ENCODE measurements around the gene VWA8. TPM values are rescaled to one million over a fixed set of nuclear protein-coding genes. Genes with fewer than 3 reads are reported as not detected.

Gene VWA8
- polyA plus RNA-seq, 1 of the 3 experiments (the other 2 are of a cell fraction), result 5.5 TPM

GRCh38 chr13:41595298-41595697 is 365.6 kb downstream of the VWA8 start (continued):
- TF ChIP-seq CTCF (IDR thresholded peaks at IDR 0.05) (no peak), EZH2phosphoT487 (IDR thresholded peaks at IDR 0.05; ENCODE audit: borderline replicate concordance, low read depth) (no peak), IRF3 (IDR thresholded peaks at IDR 0.05; ENCODE audit: low read depth, low read length) (no peak)

- TF ChIP-seq FOXJ3 (CRISPR knock-in tag; IDR thresholded peaks at IDR 0.05) (no peak), TAF1 (IDR thresholded peaks at IDR 0.05; ENCODE audit: borderline replicate concordance, low read depth, low read length) (no peak), NRF1 (IDR thresholded peaks at IDR 0.05; ENCODE audit: low read depth, low read length) (no peak), MEF2A (IDR thresholded peaks at IDR 0.05; ENCODE audit: borderline replicate concordance, low read depth) (no peak), RCOR1 (IDR thresholded peaks at IDR 0.05; ENCODE audit: low read length) (no peak), YY1 (IDR thresholded peaks at IDR 0.05; ENCODE audit: low read depth) (no peak)
- Histone ChIP-seq H3K4me3 (ENCODE audit: low read depth in 2 of 2, low read length in 1 of 2) (no peak overlapping the region), H3K9me3 (no peaks in the 10 kb centered on the region), H3K9me2 (no peaks in the 10 kb centered on the region), H3K4me2 (no peak overlapping the region), H3K4me1 (ENCODE audit: control insufficient read depth in 1 of 2, insufficient read depth in 2 of 2, low read depth in 1 of 2, low read length in 1 of 2) (no peaks in the 10 kb centered on the region), H3K27ac (ENCODE audit: low read depth in 2 of 2, low read length in 1 of 2) (no peak overlapping the region), H2AFZ (ENCODE audit: low read depth) (no peak overlapping the region), H3K79me2 (ENCODE audit: insufficient read depth) (no peaks in the 10 kb centered on the region), H3F3A (replicated peaks; ENCODE audit: insufficient read depth) (peaks cover 4% of the 10 kb centered on the region), H3K9ac (no peak overlapping the region), H4K20me1 (ENCODE audit: insufficient read depth) (no peaks in the 10 kb centered on the region), H3K27me3 (ENCODE audit: insufficient read depth) (no peaks in the 10 kb centered on the region), H3K36me3 (replicated peaks in 1 of 2; ENCODE audit: control insufficient read depth in 1 of 2, insufficient read depth in 2 of 2, low read length in 1 of 2) (peaks cover 0 to 3% of the 10 kb centered on the region in 2 experiments)
- POLR2A ChIA-PET, result no interaction called here
- 95% methylated on average over 3 of the region's 3 CpGs for WGBS (ENCODE audit: low lambda C conversion rate)
- no peak for DNase-seq
- CTCF ChIA-PET, result no interaction called here
Measured at GRCh38 chr13:41590643-41591042, 370.3 kb downstream of the VWA8 start.

- DNase-seq, result no peak
- H3K4me2 ChIP-seq, result no peak overlapping the region
- H3K9ac ChIP-seq, result no peak overlapping the region
- peaks cover 0 to 3% of the 10 kb centered on the region in 2 experiments for H3K36me3 ChIP-seq (replicated peaks in 1 of 2; ENCODE audit: control insufficient read depth in 1 of 2, insufficient read depth in 2 of 2, low read length in 1 of 2)
- H3K4me3 ChIP-seq (ENCODE audit: low read depth in 2 of 2, low read length in 1 of 2), result no peak overlapping the region
- no peaks in the 10 kb centered on the region for H4K20me1 ChIP-seq (ENCODE audit: insufficient read depth)
- no peak overlapping the region for H2AFZ ChIP-seq (ENCODE audit: low read depth)
- no peaks in the 10 kb centered on the region for H3K9me2 ChIP-seq
- H3K9me3 ChIP-seq, result no peaks in the 10 kb centered on the region
- no peaks in the 10 kb centered on the region for H3K4me1 ChIP-seq (ENCODE audit: control insufficient read depth in 1 of 2, insufficient read depth in 2 of 2, low read depth in 1 of 2, low read length in 1 of 2)
- H3K79me2 ChIP-seq (ENCODE audit: insufficient read depth), result no peaks in the 10 kb centered on the region
- H3K27ac ChIP-seq (ENCODE audit: low read depth in 2 of 2, low read length in 1 of 2), result no peak overlapping the region
- H3K27me3 ChIP-seq (ENCODE audit: insufficient read depth), result no peaks in the 10 kb centered on the region
- CTCF ChIA-PET, result no interaction called here
- H3F3A ChIP-seq (replicated peaks; ENCODE audit: insufficient read depth), result peaks cover 4% of the 10 kb centered on the region
- POLR2A ChIA-PET, result no interaction called here
- TF ChIP-seq MEF2A (IDR thresholded peaks at IDR 0.05; ENCODE audit: borderline replicate concordance, low read depth), result no peak
- no peak for TF ChIP-seq JUND (IDR thresholded peaks at IDR 0.05)
- no peak for TF ChIP-seq FOXM1 (IDR thresholded peaks at IDR 0.05; ENCODE audit: low read depth)
- no peak for TF ChIP-seq GATA2 (CRISPR knock-in tag; IDR thresholded peaks at IDR 0.05)
- no peak for TF ChIP-seq CTCF (IDR thresholded peaks at IDR 0.05)
- no peak for TF ChIP-seq MXI1 (IDR thresholded peaks at IDR 0.05; ENCODE audit: low read depth, low read length)
- no peak for TF ChIP-seq RAD21 (IDR thresholded peaks at IDR 0.05; ENCODE audit: low read length)
- TF ChIP-seq YY1 (IDR thresholded peaks at IDR 0.05; ENCODE audit: low read depth), result no peak
- TF ChIP-seq CHD2 (IDR thresholded peaks at IDR 0.05; ENCODE audit: low read length, partially characterized antibody), result no peak
- TF ChIP-seq RXRA (IDR thresholded peaks at IDR 0.05; ENCODE audit: borderline replicate concordance, low read depth), result no peak
- TF ChIP-seq TEAD4 (IDR thresholded peaks at IDR 0.05; ENCODE audit: borderline replicate concordance, insufficient read depth), result no peak
- no peak for TF ChIP-seq IRF3 (IDR thresholded peaks at IDR 0.05; ENCODE audit: low read depth, low read length)
- no peak for TF ChIP-seq FOSL2 (IDR thresholded peaks at IDR 0.05; ENCODE audit: borderline replicate concordance, low read depth)
- no peak for TF ChIP-seq USF2 (IDR thresholded peaks at IDR 0.05; ENCODE audit: borderline replicate concordance, low read depth, low read length)
Measured at GRCh38 chr13:41590122-41590521, 370.8 kb downstream of the VWA8 start.
